Epithelial cell of proximal tubule (primary cell): ENCODE data around the gene ANKRD11. TPM values are rescaled to one million over a fixed set of nuclear protein-coding genes. Genes with fewer than 3 reads are reported as not detected.
"Not testable (repeated sequence)": the region's sequence is repeated elsewhere in the genome, so short reads cannot be mapped to it uniquely, and the experiment has no call there.

Experiments used
- DNase-seq: peaks from one replicate; pipeline ENCODE4 v3.0.0-alpha.2; 2011; ENCODE audit warnings: low read depth
- H3K4me3 ChIP-seq: 2 replicates; pipeline ENCODE4 v1.5.1; 2011; ENCODE audit warnings: low read depth, mild to moderate bottlenecking, low read length
- CTCF ChIP-seq: conservative IDR thresholded peaks from 2 replicates; pipeline ENCODE4 v1.5.1; 2012; ENCODE audit warnings: low read depth, mild to moderate bottlenecking, low read length
- total RNA-seq: library from RNA; depleted of rRNA; stranded (reverse); fragments of >200 nt; gene quantifications from 2 replicates; pipeline ENCODE4 v1.2.3, GENCODE V29; 2015

Gene ANKRD11
- total RNA-seq, 1 donor from 2014 or later, result 44.3 TPM

GRCh38 chr16:89335803-89336485 lies 154.4 kb downstream of the ANKRD11 start:
- no peak for TF ChIP-seq CTCF
- DNase-seq, result no peak
- H3K4me3 ChIP-seq, result no peak overlapping the region

GRCh38 chr16:89334988-89335802 lies 155.2 kb downstream of the ANKRD11 start:
- DNase-seq, result no peak
- no peak for TF ChIP-seq CTCF
- H3K4me3 ChIP-seq, result no peak overlapping the region

GRCh38 chr16:89334461-89334860 lies 155.9 kb downstream of the ANKRD11 start:
- TF ChIP-seq CTCF, result no peak
- no peak overlapping the region for H3K4me3 ChIP-seq
- DNase-seq, result no peak

GRCh38 chr16:89334050-89334449 lies 156.3 kb downstream of the ANKRD11 start:
- no peak for TF ChIP-seq CTCF
- no peak for DNase-seq
- H3K4me3 ChIP-seq, result no peak overlapping the region

- peak; percentile 57 for TF ChIP-seq CTCF
- H3K4me3 ChIP-seq, DNase-seq: not testable (repeated sequence)
These were observed 156.9 kb downstream of the ANKRD11 start for GRCh38 chr16:89333401-89334001.

- no peak for DNase-seq
- no peak for TF ChIP-seq CTCF
- H3K4me3 ChIP-seq, result no peak overlapping the region
These were observed 157.5 kb downstream of the ANKRD11 start for GRCh38 chr16:89332902-89333245.
